ENCODE measurements around the gene C18orf63.

The C18orf63 gene

GRCh38 chr18:74328206-74328605 lies 12.6 kb downstream of the C18orf63 start:
- peak; percentile 30 for DNase-seq

GRCh38 chr18:74329688-74330205 lies 14.1 kb downstream of the C18orf63 start:
- DNase-seq: no peak

DNA sequence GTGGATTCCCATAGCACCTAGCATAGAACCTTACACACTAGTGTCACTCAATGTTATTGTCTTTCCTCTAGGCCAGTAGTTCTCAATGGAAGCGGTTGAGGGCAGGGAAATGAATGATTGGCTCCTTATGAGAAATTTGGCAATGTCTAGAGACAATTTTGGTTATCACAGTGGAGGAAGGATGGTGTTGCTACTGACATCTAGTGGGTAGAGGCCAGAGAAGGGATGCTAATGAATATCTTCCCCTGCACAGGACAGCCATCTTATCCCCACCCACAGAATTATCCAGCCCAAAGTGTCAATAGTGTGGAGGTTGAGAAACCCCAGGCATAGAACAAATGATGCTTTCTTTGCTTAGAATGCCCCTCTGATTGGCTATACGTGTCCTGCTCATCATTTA lies 15.8 kb downstream of the C18orf63 start:
- DNase-seq: peak; percentile 21

- DNase-seq: no peak
These were observed 17.5 kb downstream of the C18orf63 start for GRCh38 chr18:74333091-74333490.

DNA sequence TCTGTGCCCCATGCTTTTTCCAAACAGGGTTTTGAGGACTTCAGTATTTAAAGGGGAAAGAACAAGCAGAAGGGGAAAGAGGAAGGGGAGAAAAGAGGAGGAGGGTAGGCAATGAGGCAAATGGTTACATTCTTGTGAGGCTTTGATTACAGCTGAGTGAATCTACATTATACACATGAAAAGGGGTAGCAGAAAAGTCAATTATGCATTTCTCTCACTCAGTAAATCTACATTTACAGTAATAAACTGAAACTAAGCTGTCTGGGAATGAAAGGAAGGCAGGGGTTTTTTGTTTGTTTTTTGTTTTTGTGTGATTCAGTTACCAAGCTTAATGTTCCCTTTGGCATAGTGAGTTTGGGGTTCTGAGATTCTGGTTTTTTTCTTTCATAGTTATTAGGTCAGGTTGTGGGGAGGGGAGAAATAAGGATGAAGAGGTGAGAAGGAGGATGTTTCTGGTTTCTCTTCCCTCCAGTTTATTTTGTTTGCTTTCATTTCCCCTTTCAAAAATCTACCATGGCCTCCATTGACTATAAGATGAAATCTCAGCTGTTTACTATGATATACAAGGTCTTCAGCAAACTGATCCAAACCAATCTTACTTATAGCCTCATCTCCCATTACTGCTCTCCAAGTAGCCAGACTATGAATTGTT lies 18.7 kb downstream of the C18orf63 start:
- DNase-seq: no peak

- no peak for DNase-seq
These were observed 21.0 kb downstream of the C18orf63 start for GRCh38 chr18:74336656-74337055.

GRCh38 chr18:74337155-74337911 lies 21.7 kb downstream of the C18orf63 start:
- DNase-seq: no peak

DNA sequence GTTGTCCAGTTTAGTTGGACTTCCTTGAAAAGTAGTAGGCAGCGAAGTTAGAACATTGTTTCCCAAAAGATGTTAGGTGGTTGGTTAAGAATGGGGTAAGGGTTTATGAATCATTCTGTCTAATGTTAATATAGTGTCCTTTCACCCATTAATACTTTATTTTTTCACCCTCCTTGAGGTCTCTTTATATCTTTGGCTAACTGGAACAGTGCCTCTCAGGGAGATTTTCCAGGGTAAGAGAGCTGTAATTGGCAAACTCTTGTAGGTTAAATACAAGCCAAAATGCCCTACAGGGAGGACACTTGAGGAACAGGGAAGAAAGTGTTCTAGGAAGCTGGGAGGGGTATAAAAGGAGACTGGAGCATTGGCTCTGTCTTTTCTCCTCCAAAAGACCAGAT lies 22.3 kb downstream of the C18orf63 start:
- DNase-seq: no peak

DNA sequence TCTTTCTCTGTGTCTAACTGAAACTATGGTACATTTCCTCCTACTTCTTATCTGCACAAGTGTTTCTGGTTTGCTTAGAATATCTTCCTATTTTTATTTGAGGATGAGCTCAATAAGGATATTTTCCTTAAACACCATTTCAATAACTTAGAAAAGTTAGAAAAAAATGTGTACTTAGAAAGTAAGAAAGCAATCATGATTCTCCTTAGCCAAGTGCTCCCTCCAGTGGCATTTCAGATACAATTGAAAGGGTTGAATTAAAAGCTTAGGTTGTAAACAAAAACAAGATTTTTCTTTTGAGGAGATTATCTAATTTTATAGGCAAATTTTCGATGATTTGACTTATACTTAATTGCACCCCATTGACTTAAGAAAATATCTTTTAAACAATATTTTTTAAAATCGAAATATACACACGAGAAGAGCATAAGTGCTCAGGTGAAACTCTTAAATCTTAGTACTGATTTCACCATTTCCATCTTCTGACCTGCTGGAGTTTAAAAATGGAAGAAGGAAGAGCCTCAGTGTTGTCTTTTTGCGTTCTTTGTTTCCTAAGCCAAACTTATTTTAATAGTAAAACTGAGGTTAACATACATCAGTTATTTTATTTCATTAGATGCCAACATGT lies 26.9 kb downstream of the C18orf63 start:
- DNase-seq: peak; percentile 48

DNA sequence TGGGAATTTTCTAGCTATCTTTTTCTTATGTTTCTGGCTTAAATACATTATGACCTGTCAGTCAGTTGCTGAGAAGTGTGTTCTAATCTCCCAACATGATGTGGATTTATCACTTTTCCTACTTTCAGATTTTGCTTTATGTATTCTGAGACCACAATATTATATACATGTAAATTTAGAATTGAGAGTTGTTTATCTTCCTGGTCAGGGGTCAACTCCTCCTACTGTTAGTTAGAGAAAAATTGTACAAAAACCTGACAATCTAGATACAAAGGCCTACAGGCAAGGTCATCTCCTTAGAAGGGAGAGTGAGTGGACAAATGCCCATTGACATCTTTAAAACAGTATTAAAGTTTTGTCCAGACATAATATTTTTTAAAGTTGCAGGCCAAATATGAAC lies 30.6 kb downstream of the C18orf63 start:
- DNase-seq: no peak

DNA sequence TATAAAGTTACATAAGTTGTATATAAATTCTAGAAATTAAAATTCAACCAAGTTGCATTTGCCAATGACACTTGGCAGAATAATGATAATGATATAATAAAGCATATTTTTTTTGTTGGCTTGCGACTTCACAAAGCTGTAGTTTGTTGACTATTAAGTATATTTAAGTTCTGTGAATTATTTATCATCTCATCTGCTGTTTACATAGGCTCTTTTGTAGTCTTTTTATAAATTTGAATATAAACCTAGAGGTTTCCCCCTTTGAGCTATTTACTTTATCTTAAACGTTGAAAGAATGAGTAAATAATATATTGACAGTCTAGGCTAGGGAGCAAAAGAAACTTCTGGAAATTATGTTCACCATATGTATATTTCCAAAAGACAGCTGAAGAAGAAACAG lies 32.9 kb downstream of the C18orf63 start:
- no peak for DNase-seq

DNA sequence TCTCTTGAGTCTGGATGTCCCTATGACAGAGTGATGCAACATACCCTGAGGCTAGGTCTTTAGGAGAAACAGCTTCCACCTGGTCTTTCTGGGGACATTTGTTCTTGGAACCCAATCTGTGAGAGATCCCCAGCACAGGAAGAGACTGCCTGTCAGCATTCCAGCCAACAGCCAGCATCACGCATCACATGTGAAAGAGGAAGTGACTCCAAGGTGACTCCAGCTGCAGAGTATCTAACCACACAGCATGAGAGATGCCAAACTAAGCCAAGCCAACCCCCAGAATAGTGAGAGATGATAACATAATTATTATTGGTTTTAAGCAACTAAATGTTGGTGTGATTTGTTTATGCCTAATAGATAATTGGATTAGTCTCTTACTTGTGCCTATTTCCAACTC lies 35.7 kb downstream of the C18orf63 start:
- peak; percentile 75 for DNase-seq

- peak; percentile 59 for DNase-seq
These were observed 37.6 kb downstream of the C18orf63 start for GRCh38 chr18:74353169-74353775.

GRCh38 chr18:74356959-74357358 lies 41.3 kb downstream of the C18orf63 start:
- no peak for DNase-seq

DNA sequence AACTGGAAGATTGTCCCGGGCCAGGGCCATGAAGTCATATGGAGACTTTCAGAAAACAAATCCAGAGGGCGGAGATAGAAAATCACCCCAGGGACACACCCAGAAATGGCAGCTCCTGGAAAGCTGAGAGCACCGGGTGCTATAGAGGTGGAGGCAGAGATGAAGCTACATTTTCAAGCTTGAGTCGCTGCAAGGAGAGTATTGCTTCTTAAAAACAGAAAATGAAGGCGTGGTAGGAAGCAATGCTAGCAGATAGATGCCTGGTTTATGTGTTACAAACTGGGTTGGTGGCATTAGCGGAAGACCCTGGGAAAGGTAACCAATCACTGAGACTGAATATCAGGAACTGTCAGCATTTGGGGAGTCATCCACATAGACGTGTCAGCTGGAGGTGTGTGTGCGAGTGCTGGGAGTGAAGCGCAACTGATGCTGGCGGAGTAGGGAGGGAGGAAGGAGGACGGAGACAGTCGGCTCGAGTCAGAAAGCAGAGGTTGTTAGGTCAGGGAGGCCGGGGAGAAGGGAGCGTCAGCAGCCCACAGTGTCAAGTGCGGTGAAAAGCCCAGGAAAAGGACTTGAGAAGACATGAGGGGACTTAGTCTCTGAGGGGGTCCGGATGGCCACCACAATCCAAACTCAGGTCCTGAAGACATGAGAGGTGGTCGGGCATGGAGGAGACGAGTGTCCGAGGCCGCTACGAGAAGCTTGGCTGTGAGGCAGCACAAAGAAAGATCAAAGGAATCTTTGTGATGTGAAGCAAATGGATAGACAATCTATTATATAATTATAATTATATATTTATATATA lies 45.4 kb downstream of the C18orf63 start:
- no peak for DNase-seq

DNA sequence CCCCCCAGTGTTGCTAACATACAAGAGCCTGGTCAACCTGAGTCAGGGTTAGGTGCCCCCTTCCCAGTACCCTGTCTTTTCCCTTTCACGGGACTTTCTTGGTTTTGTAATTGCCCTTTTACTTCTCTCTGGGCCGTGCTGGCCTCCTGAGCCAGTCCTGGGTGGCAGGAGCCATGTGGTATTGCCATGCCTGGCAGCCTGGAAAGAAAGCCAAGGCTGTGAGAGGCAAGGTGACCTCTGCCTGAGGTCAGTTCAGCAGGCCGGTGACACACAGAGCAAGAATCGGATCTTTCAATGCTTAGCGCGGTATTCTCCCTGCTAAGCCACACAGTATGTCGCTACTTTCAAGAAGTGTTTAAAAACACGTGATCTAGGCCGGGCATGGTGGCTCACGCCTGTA lies 52.3 kb downstream of the C18orf63 start:
- DNase-seq: no peak

- DNase-seq: no peak
These were observed 53.5 kb downstream of the C18orf63 start for GRCh38 chr18:74368901-74369705.

DNA sequence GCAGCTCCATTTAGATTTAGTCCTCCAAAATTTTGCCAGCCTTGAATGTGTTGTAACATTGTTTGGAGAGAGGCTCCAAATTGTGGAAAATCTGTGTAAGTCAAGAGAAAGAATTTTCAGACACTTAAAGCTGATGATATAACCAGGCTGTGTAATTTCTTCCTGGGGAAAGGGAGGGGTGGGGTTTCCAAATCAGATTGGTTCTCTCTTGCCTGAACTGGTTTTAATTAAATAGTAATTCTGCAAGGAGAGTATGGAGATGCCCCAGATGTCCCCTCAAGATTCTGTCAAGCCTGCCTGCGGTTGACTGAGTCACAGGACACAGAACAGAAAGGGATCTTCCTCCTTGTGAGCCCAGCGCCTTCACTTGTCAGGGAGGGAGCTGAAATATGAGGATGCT lies 54.5 kb downstream of the C18orf63 start:
- peak; percentile 65 for DNase-seq

GRCh38 chr18:74373428-74373827 lies 57.8 kb downstream of the C18orf63 start:
- no peak for DNase-seq

DNA sequence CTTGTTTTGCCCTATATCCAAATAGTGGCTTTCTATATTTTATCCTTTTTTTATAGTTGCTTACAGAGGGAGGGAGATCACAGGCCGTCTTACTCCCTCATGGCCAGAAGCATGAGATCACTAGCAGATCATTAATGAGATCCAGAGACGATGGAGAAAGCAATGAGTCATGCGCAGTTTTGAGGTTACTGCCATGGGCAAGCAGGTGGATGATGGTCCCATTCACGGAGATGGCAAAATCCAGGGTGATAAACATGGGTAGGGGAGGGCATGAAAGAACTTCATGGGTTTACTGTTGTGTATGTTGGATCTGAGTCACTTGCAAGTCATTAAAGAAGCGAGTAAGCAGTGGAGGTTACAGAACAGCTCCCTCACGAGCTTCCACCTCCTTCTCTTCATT lies 60.4 kb downstream of the C18orf63 start:
- peak; percentile 4 for DNase-seq

- no peak for DNase-seq
These were observed 60.9 kb downstream of the C18orf63 start for GRCh38 chr18:74376523-74376922.
